ENCODE results near the gene INPP5A.
"Not testable (repeated sequence)": the region's sequence is repeated elsewhere in the genome, so short reads cannot be mapped to it uniquely, and the experiment has no call there.

INPP5A gene

DNA sequence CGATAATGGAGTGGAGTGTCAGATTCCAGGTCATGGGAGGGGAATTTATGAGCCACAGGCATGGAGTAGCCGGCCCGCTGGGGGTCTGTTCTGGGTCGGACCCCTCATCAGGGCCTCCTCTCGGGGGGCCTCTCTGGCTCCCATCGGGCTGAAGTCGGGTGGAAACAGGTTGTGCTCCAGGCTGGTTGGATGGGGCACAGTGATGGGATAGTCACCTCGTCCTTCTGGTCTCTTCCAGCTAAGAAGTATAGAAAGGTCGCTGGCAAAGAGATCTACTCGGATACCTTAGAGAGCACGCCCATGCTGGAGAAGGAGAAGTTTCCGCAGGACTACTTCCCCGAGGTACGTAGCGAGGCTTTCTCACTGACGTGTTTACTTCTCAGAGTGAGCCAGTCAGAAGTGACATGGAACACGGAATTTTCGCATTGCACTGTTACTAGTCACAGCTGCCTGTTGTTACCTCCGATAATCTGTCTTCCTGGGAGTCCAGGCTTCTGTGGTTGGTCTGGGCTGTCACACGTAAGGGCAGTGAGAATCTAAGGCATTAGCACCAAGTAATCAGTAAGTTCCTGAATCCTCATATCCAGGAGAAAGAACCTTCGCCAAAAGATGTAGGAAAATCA, 160.1 kb downstream of the INPP5A start:
- FAIRE-seq = no peak

- no peak for FAIRE-seq
Measured at GRCh38 chr10:132698211-132698751, 160.7 kb downstream of the INPP5A start.

GRCh38 chr10:132698761-132699391, 161.3 kb downstream of the INPP5A start:
- no peak for FAIRE-seq

- no peak for FAIRE-seq
Measured at GRCh38 chr10:132699411-132700155, 162.0 kb downstream of the INPP5A start.

GRCh38 chr10:132700156-132701098, 162.8 kb downstream of the INPP5A start:
- no peak for FAIRE-seq

DNA sequence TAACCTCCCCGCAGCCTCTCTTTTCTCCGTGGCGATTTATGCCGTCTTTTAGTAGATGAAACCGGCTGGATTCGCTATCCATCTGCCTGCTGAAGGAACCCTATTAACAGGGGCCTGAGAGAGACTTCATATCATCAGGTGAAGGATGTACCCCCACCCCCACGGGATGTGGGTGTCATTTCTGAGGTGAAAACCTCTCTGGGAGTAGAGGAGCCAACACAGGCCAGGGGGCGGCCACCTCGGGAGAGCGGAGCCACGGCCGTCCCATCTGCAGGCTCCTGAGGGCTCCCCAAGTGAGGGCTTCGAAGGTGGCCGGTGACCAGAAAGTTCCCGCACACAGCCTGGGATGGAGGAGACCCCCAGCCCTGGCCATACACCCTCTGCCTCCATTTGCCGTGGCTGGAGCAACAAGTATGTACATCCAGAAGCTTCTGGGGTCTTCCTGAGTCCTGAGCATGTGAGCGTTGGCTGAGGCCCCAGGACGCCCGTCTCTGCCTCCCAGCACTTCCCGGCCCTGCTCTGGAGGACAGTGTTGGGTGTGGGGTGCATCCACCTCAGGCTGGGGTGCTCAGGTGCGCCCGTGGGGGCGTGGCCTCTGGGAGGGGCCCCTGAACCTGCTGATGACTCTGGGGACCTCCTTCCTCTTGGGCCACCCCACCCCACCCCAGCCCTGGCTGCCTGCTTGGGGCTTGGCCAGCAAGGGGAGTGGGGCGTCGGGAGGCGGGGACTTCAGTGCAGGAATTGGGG, 163.7 kb downstream of the INPP5A start:
- FAIRE-seq = no peak

DNA sequence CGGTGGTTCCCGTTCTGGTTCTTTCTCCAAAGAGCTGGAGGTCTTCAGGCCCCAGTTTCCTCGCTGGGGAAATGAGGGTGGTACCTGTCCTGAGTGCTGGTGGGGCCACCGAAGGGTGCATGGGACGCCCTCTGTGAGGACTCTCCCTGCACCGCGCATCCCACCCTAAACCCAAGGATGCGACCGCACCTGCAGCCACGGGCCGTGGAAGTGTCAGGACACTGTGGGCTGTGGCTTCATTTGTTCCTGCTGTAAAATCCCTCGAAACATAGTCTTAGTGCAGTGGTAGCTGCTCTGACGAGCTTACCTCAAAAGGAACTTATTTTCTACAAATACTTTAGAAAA, 164.2 kb downstream of the INPP5A start:
- FAIRE-seq = no peak

GRCh38 chr10:132702601-132703418, 165.2 kb downstream of the INPP5A start:
- FAIRE-seq = no peak

- FAIRE-seq = no peak
Measured at GRCh38 chr10:132703419-132704007, 165.9 kb downstream of the INPP5A start.

GRCh38 chr10:132704008-132704814, 166.6 kb downstream of the INPP5A start:
- FAIRE-seq = no peak

DNA sequence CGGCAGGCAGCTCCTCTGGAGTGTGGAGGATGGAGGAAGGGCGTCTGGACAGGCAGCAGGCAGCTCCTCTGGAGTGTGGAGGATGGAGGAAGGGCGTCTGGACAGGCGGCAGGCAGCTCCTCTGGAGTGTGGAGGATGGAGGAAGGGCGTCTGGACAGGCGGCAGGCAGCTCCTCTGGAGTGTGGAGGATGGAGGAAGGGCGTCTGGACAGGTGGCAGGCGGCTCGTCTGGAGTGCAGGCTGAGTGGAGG, 167.2 kb downstream of the INPP5A start:
- not testable (repeated sequence) for FAIRE-seq

DNA sequence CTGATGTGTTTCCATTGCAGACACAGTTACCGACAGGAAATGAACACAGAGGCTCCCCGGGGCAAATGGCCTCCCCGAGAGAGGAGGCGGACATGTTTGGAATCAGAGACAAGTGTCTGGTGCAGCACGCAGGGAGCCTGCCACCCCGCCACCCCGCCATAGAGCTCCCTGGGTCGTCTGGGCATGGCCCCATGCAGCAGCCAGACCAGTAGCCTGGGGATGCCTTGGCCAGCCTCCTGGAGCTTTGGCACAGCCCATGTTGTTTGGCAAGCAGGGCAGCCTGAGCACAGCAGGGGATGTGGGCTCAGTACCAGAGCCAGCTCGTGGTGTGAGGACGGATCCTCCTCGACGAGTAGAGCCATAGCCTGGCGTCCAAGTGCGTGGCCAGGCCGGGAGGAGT, 167.6 kb downstream of the INPP5A start:
- no peak for FAIRE-seq

DNA sequence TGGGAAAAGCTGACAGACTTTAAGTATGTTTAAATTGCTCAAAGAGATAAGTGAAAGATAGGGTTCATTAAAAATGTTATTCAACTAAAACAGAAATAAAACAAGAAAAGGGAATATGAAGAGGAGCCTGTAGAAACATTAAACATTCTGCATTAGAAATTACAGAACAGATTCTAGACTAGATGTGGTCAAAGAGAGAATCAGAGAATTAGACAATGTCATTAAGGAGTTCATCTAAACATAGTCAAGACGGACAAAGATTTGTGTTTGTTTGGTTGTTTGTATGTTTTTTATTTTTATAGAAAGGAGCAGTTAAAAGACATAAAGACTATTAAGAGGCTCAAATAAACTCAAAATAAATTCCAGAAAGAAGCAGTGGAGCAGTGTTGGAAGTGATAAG, 168.4 kb downstream of the INPP5A start:
- no peak for FAIRE-seq

GRCh38 chr10:132706701-132707100, 169.1 kb downstream of the INPP5A start:
- no peak for FAIRE-seq

- FAIRE-seq = no peak
Measured at GRCh38 chr10:132707121-132707775, 169.7 kb downstream of the INPP5A start.

- FAIRE-seq = no peak
Measured at GRCh38 chr10:132707776-132708171, 170.2 kb downstream of the INPP5A start.

GRCh38 chr10:132708441-132708840, 170.9 kb downstream of the INPP5A start:
- no peak for FAIRE-seq

GRCh38 chr10:132708936-132709335, 171.3 kb downstream of the INPP5A start:
- no peak for FAIRE-seq

- FAIRE-seq = no peak
Measured at GRCh38 chr10:132709471-132709951, 171.9 kb downstream of the INPP5A start.
